Stimulated activated CD4-positive, alpha-beta T cell treated with anti-CD3 and anti-CD28 coated beads, TNF-alpha, amount 100 ng/mL, for 24 hours (primary cell): ENCODE measurements around the gene MYMX.
"Not testable (repeated sequence)": the region's sequence is repeated elsewhere in the genome, so short reads cannot be mapped to it uniquely, and the experiment has no call there.

Experiments
- DNase-seq, 3 experiments: peaks; one replicate each; pipeline ENCODE4 v3.0.0-alpha.2; 2020; ENCODE audit warnings: low read depth in 3 of 3

Gene MYMX

GRCh38 chr6:44216677-44217331 is at the start of gene MYMX:
Gene MYMX, plus strand, starts transcription at chr6:44216926. Its CDS starts 546 bp downstream, at chr6:44217472.
- no peak for DNase-seq

GRCh38 chr6:44167567-44167966 is 49.2 kb upstream of the MYMX start:
- DNase-seq: no peak

GRCh38 chr6:44169154-44169553 is 47.6 kb upstream of the MYMX start:
- DNase-seq: no peak

GRCh38 chr6:44169886-44170570 is 46.7 kb upstream of the MYMX start:
- DNase-seq: no peak

- DNase-seq: no peak
Measured at GRCh38 chr6:44171899-44172546, 44.7 kb upstream of the MYMX start.

- DNase-seq: peak; percentile 58 to 77 (median 72)
Measured at GRCh38 chr6:44172731-44173500, 43.8 kb upstream of the MYMX start.

GRCh38 chr6:44176130-44176761 is 40.5 kb upstream of the MYMX start:
- no peak for DNase-seq

- no peak for DNase-seq
Measured at GRCh38 chr6:44176762-44177509, 39.8 kb upstream of the MYMX start.

- no peak for DNase-seq
Measured at GRCh38 chr6:44177691-44178423, 38.9 kb upstream of the MYMX start.

- DNase-seq: no peak
Measured at GRCh38 chr6:44178424-44179071, 38.2 kb upstream of the MYMX start.

GRCh38 chr6:44179072-44179536 is 37.6 kb upstream of the MYMX start:
- DNase-seq: no peak

- no peak for DNase-seq
Measured at GRCh38 chr6:44179648-44180047, 37.1 kb upstream of the MYMX start.

GRCh38 chr6:44180406-44180805 is 36.3 kb upstream of the MYMX start:
- DNase-seq: no peak

- no peak for DNase-seq
Measured at GRCh38 chr6:44180886-44181285, 35.8 kb upstream of the MYMX start.

GRCh38 chr6:44181784-44182183 is 34.9 kb upstream of the MYMX start:
- not testable (repeated sequence) for DNase-seq

- no peak for DNase-seq
Measured at GRCh38 chr6:44182911-44183390, 33.8 kb upstream of the MYMX start.

- DNase-seq: no peak
Measured at GRCh38 chr6:44183783-44184182, 32.9 kb upstream of the MYMX start.

- not testable (repeated sequence) for DNase-seq
Measured at GRCh38 chr6:44185356-44185755, 31.4 kb upstream of the MYMX start.

GRCh38 chr6:44185953-44186634 is 30.6 kb upstream of the MYMX start:
- DNase-seq: no peak
